ENCODE results near the gene LRRC14B.
"Not testable (repeated sequence)": the region's sequence is repeated elsewhere in the genome, so short reads cannot be mapped to it uniquely, and the experiment has no call there.

Gene LRRC14B

DNA sequence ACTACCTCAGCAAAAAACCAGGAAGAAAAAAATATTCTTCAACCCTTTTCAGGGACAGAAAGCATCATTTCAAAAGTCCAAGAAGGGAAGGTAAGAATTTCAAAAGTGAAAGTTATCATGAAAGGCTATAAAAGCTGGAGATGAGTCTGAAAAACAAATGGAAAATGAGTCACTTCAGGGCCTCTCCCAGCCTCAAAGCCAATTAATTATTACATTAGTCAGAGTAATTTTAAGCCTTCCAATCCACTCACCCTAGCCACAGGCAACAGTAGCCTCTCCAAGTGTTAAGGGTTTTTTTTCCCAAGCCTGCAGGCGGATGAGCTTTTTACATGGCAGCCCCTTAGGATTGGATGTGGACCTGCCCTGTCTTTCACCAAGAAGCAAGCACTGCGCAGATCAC, 24.0 kb downstream of the LRRC14B start:
- H3K14ac ChIP-seq (ENCODE audit: low read length); H2BK5ac ChIP-seq (ENCODE audit: low read depth, low read length, poor library complexity); H2AK5ac ChIP-seq (ENCODE audit: low read length); H3K4me1 ChIP-seq (ENCODE audit: control insufficient read depth in 1 of 2, insufficient read depth in 2 of 2, low read length in 2 of 2); H2BK120ac ChIP-seq (ENCODE audit: insufficient read depth, low read length, poor library complexity); H3K18ac ChIP-seq (ENCODE audit: low read length); H4K12ac ChIP-seq (ENCODE audit: low read depth, low read length); H3K9ac ChIP-seq (ENCODE audit: low read length); H3K36me3 ChIP-seq (ENCODE audit: control insufficient read depth in 1 of 2, insufficient read depth in 2 of 2, low read length in 2 of 2); H2AFZ ChIP-seq (ENCODE audit: insufficient read depth, low read length, poor library complexity); H2BK12ac ChIP-seq (ENCODE audit: low read length); H3K4me3 ChIP-seq (ENCODE audit: low read depth, low read length); H3K9me3 ChIP-seq (ENCODE audit: insufficient read depth, low read depth, low read length); H3K27ac ChIP-seq (ENCODE audit: low read depth, low read length); H4K8ac ChIP-seq (ENCODE audit: low read depth, low read length); H3K27me3 ChIP-seq (ENCODE audit: insufficient read depth, low read length); H4K91ac ChIP-seq (ENCODE audit: low read depth, low read length); H3K23ac ChIP-seq (ENCODE audit: low read length); H3K4ac ChIP-seq (ENCODE audit: low read depth, low read length); DNase-seq; H3K79me1 ChIP-seq (ENCODE audit: low read length); H3K4me2 ChIP-seq (ENCODE audit: low read length): not testable (repeated sequence)
- peaks cover 13% of the 10 kb centered on the region for H3K79me2 ChIP-seq (ENCODE audit: control insufficient read depth, insufficient read depth, low read length, poor library complexity)
- no CpG with 5 or more reads among the region's 2 CpGs for WGBS (ENCODE audit: extremely low coverage, insufficient coverage, insufficient read length)

DNA sequence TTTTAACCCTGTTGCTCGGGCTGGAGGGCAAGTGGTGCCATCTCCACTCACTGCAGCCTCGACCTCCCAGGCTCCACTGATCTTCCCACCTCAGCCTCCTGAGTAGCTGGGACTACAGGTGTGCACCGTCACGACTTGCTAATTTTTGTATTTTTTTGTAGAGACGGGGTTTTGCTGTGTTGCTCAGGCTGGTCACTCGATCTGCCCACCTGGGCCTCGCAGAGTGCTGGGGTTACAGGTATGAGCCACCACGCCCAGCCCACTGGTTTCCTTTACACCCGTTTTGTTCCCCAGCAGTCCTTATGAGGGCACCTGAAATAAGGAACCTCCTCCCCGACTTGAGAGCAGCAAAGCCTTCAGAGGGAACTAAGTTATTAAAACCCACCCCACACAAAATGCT, 24.8 kb downstream of the LRRC14B start:
- H2BK12ac ChIP-seq (ENCODE audit: low read length); H3K4me1 ChIP-seq (ENCODE audit: control insufficient read depth in 1 of 2, insufficient read depth in 2 of 2, low read length in 2 of 2); H2BK120ac ChIP-seq (ENCODE audit: insufficient read depth, low read length, poor library complexity); H4K8ac ChIP-seq (ENCODE audit: low read depth, low read length); H3K27ac ChIP-seq (ENCODE audit: low read depth, low read length); H3K9ac ChIP-seq (ENCODE audit: low read length); H3K79me1 ChIP-seq (ENCODE audit: low read length); H2AFZ ChIP-seq (ENCODE audit: insufficient read depth, low read length, poor library complexity); H3K18ac ChIP-seq (ENCODE audit: low read length); H3K36me3 ChIP-seq (ENCODE audit: control insufficient read depth in 1 of 2, insufficient read depth in 2 of 2, low read length in 2 of 2); H3K4me2 ChIP-seq (ENCODE audit: low read length); H3K9me3 ChIP-seq (ENCODE audit: insufficient read depth, low read depth, low read length); H2BK5ac ChIP-seq (ENCODE audit: low read depth, low read length, poor library complexity); DNase-seq; H4K91ac ChIP-seq (ENCODE audit: low read depth, low read length); H3K27me3 ChIP-seq (ENCODE audit: insufficient read depth, low read length); H3K4me3 ChIP-seq (ENCODE audit: low read depth, low read length); H3K23ac ChIP-seq (ENCODE audit: low read length); H3K4ac ChIP-seq (ENCODE audit: low read depth, low read length); H3K14ac ChIP-seq (ENCODE audit: low read length); H2AK5ac ChIP-seq (ENCODE audit: low read length); H4K12ac ChIP-seq (ENCODE audit: low read depth, low read length): not testable (repeated sequence)
- peaks cover 13% of the 10 kb centered on the region for H3K79me2 ChIP-seq (ENCODE audit: control insufficient read depth, insufficient read depth, low read length, poor library complexity)
- no CpG with 5 or more reads among the region's 10 CpGs for WGBS (ENCODE audit: extremely low coverage, insufficient coverage, insufficient read length)

DNA sequence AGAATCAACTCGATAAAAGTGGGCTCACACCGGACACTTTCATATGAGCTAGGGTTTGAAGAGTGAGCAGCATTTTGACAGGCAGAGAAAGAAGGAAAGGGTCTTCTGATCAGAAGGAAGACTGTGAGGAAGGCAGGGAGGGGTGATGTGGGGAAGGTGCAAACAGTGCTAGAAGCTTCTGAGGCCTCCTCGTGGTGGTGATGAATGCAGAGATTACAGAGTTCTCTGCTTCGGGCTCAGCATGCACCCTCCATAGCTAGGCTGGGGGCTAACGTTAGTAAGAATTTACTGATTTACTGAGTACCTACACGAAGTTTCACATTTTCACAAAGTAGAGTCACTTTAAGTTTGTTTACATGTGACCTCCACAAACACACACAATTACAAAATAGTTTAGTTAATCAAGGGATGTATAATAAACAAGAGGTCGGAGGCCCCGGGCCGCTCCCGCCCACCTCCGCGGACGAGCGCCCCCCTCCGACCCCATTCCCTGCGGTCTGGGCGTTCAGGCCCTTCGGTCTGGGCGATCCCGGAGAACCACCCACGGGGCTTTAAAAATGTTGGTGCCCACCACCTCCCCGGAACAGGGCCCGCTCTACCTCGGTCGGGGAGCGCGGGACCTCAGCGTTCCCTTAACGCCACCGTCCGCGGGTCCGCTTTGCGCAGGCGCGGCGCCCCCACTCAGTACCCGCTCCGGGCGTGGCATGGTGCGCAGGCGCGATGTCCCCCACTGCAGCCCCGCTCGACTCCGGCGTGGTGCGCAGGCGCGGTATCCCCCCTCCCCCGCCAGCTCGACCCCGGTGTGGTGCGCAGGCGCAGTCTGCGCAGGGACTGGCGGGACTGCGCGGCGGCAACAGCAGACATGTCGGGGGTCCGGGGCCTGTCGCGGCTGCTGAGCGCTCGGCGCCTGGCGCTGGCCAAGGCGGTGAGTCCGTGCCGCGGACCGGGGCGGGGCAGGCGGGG, 26.5 kb downstream of the LRRC14B start, which contains the start of the genes CCDC127 and SDHA:
TSS of gene CCDC127 (minus strand) at position 660 of the 963 bp plus-strand sequence. CDS start 1,304 bp downstream, outside the sequence.
TSS of gene SDHA (plus strand) at position 827 of the 963 bp plus-strand sequence. CDS start at position 863, 36 bp downstream.
- peak; percentile 88 to 96 for DNase-seq
- no CpG with 5 or more reads among the region's 75 CpGs for WGBS (ENCODE audit: extremely low coverage, insufficient coverage, insufficient read length)
- peak within 1 kb of the TSS; percentile 83 for H4K12ac ChIP-seq (ENCODE audit: low read depth, low read length)

DNA sequence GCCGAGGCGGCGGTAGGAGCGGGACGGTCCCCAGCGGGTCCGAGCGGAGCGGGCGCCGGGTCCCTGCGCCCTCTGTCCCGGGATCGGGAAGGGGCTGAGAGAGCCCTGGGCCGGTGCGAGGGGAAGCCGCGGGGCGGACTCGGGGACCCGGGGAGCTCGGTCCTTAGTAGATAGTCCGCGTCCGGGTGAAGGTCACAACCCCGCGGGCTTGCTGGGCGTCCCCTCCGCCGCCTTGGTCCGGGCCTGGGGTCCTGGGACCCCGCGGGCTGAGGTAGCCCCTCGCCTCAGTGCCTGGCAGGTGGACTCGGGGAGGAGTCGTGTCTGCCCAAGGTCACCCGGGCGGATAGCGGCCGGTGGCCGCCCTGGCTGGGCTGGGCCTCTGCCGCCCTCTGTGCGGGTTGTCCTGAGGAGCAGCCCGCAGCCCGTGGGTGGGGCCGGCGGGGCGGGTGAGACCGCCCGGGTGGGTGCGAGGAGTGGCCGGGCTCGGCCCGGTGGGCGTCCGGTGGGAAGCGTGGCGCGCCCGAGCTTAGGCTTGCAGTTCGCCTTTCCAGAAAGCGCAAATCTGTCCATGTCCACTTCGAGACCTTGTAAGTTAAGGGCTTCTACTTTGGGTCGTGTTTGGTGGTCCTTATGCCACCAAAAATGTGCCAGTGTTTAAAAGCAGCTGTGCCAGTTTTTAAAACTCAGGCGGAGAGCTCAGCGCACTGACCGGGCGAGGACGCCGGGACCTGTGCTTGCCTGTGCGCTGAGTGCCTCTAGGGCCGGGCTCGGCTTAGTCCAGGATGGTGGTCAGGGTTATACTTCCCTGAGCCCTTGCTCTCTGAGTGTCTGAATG, 27.4 kb downstream of the LRRC14B start:
- Histone ChIP-seq H4K8ac (ENCODE audit: low read depth, low read length) (peak overlapping the region; percentile 75), H2BK12ac (ENCODE audit: low read length) (no peak overlapping the region), H3K4me1 (ENCODE audit: control insufficient read depth in 1 of 2, insufficient read depth in 2 of 2, low read length in 2 of 2) (peaks cover 0 to 3% of the 10 kb centered on the region in 2 experiments), H3K14ac (ENCODE audit: low read length) (peak overlapping the region; percentile 92), H2BK5ac (ENCODE audit: low read depth, low read length, poor library complexity) (peak overlapping the region; percentile 75), H3K9ac (ENCODE audit: low read length) (peak overlapping the region; percentile 93), H3K4me2 (ENCODE audit: low read length) (peak overlapping the region; percentile 95), H3K23ac (ENCODE audit: low read length) (no peak overlapping the region), H3K36me3 (ENCODE audit: control insufficient read depth in 1 of 2, insufficient read depth in 2 of 2, low read length in 2 of 2) (peaks cover 0 to 3% of the 10 kb centered on the region in 2 experiments), H2AK5ac (ENCODE audit: low read length) (peak overlapping the region; percentile 39), H4K12ac (ENCODE audit: low read depth, low read length) (peak overlapping the region; percentile 68), H3K79me1 (ENCODE audit: low read length) (peaks cover 9% of the 10 kb centered on the region), H3K9me3 (ENCODE audit: insufficient read depth, low read depth, low read length) (no peaks in the 10 kb centered on the region), H3K4ac (ENCODE audit: low read depth, low read length) (peak overlapping the region; percentile 90), H3K4me3 (ENCODE audit: low read depth, low read length) (peak overlapping the region; percentile 96), H3K18ac (ENCODE audit: low read length) (peak overlapping the region; percentile 78), H3K27me3 (ENCODE audit: insufficient read depth, low read length) (no peaks in the 10 kb centered on the region), H3K27ac (ENCODE audit: low read depth, low read length) (peak overlapping the region; percentile 54), H2BK120ac (ENCODE audit: insufficient read depth, low read length, poor library complexity) (peak overlapping the region; percentile 82), H4K91ac (ENCODE audit: low read depth, low read length) (peak overlapping the region; percentile 86), H2AFZ (ENCODE audit: insufficient read depth, low read length, poor library complexity) (peak overlapping the region; percentile 70), H3K79me2 (ENCODE audit: control insufficient read depth, insufficient read depth, low read length, poor library complexity) (peaks cover 15% of the 10 kb centered on the region)
- peak; percentile 37 to 71 for DNase-seq
- WGBS (ENCODE audit: extremely low coverage, insufficient coverage, insufficient read length), result no CpG with 5 or more reads among the region's 73 CpGs

More for the DNA sequence above, 26.5 kb downstream of the LRRC14B start, which contains the start of the genes CCDC127 and SDHA:
- peak within 1 kb of the TSS; percentile 92 for H2BK120ac ChIP-seq (ENCODE audit: insufficient read depth, low read length, poor library complexity)
- H3K14ac ChIP-seq (ENCODE audit: low read length), result peak within 1 kb of the TSS; percentile 92
- peak within 1 kb of the TSS; percentile 95 for H4K8ac ChIP-seq (ENCODE audit: low read depth, low read length)
- peak within 1 kb of the TSS; percentile 90 for H3K4ac ChIP-seq (ENCODE audit: low read depth, low read length)
- H2BK12ac ChIP-seq (ENCODE audit: low read length); H3K9me3 ChIP-seq (ENCODE audit: insufficient read depth, low read depth, low read length); H3K23ac ChIP-seq (ENCODE audit: low read length); H3K27me3 ChIP-seq (ENCODE audit: insufficient read depth, low read length); H3K4me1 ChIP-seq (ENCODE audit: control insufficient read depth in 1 of 2, insufficient read depth in 2 of 2, low read length in 2 of 2); H3K36me3 ChIP-seq (ENCODE audit: control insufficient read depth in 1 of 2, insufficient read depth in 2 of 2, low read length in 2 of 2); H3K79me1 ChIP-seq (ENCODE audit: low read length): not testable (repeated sequence)
- H3K18ac ChIP-seq (ENCODE audit: low read length), result peak within 1 kb of the TSS; percentile 78
- H3K4me2 ChIP-seq (ENCODE audit: low read length), result peak within 1 kb of the TSS; percentile 95
- peak within 1 kb of the TSS; percentile 54 for H3K27ac ChIP-seq (ENCODE audit: low read depth, low read length)
- H2AFZ ChIP-seq (ENCODE audit: insufficient read depth, low read length, poor library complexity), result peak within 1 kb of the TSS; percentile 97
- peaks cover 15% of the 10 kb centered on the region for H3K79me2 ChIP-seq (ENCODE audit: control insufficient read depth, insufficient read depth, low read length, poor library complexity)
- peak within 1 kb of the TSS; percentile 39 for H2AK5ac ChIP-seq (ENCODE audit: low read length)
- peak within 1 kb of the TSS; percentile 90 for H4K91ac ChIP-seq (ENCODE audit: low read depth, low read length)
- peak within 1 kb of the TSS; percentile 96 for H3K4me3 ChIP-seq (ENCODE audit: low read depth, low read length)
- peak within 1 kb of the TSS; percentile 93 for H3K9ac ChIP-seq (ENCODE audit: low read length)
- H2BK5ac ChIP-seq (ENCODE audit: low read depth, low read length, poor library complexity), result peak within 1 kb of the TSS; percentile 75

Data from trophoblast cell (in vitro differentiated cells and primary cell).